HG03342 (cell line): ENCODE measurements around the gene ENTPD3.

ENCODE experiments used
- ATAC-seq: cut with Tn5 transposase; IDR thresholded peaks from one replicate; pipeline ENCODE4 v1.9.1; 2021; ENCODE audit warnings: mild to moderate bottlenecking, moderate library complexity; ENCODE audit not compliant: unreplicated experiment

The ENTPD3 gene

DNA sequence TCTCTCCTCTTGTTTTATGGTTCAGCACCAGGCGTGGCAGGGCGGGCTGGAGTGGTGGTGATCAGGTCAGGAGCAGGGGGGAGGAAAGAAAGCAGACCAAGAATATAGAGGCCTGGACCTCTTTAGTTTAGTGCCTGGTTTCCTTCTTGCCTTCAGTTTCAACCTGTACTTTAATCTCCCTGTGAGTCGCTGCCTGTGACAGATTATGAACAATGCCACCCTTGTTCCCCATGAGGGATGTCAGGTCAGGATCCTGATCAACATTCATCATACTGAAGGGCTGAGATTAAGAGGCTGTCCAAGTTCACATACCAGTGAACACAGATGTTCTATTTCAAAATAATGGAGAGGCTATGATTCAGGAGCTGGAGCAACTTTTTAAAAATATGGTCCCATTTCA, 11.4 kb downstream of the ENTPD3 start:
- no peak for ATAC-seq

- ATAC-seq = no peak
Observed at GRCh38 chr3:40404591-40405198, 17.7 kb downstream of the ENTPD3 start.

- no peak for ATAC-seq
Observed at GRCh38 chr3:40407007-40407406, 20.0 kb downstream of the ENTPD3 start.

- ATAC-seq = no peak
Observed at GRCh38 chr3:40407611-40408010, 20.6 kb downstream of the ENTPD3 start.

- no peak for ATAC-seq
Observed at GRCh38 chr3:40414270-40414669, 27.3 kb downstream of the ENTPD3 start.

GRCh38 chr3:40417845-40418543, 31.0 kb downstream of the ENTPD3 start:
- ATAC-seq = no peak

DNA sequence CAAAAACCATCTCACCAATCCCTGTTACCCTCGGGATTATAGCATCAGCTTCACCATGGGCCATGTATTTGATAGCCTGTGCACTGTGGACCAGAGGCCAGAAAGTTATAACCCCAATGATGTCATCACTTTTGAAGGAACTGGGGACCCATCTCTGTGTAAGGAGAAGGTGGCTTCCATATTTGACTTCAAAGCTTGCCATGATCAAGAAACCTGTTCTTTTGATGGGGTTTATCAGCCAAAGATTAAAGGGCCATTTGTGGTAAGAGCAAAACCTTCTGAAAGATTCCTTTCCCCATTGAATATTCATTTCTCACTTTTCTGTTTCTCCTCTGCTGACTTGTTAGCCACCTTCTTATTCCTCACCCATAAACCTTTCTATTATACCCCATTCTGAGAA, 35.9 kb downstream of the ENTPD3 start:
- no peak for ATAC-seq

DNA sequence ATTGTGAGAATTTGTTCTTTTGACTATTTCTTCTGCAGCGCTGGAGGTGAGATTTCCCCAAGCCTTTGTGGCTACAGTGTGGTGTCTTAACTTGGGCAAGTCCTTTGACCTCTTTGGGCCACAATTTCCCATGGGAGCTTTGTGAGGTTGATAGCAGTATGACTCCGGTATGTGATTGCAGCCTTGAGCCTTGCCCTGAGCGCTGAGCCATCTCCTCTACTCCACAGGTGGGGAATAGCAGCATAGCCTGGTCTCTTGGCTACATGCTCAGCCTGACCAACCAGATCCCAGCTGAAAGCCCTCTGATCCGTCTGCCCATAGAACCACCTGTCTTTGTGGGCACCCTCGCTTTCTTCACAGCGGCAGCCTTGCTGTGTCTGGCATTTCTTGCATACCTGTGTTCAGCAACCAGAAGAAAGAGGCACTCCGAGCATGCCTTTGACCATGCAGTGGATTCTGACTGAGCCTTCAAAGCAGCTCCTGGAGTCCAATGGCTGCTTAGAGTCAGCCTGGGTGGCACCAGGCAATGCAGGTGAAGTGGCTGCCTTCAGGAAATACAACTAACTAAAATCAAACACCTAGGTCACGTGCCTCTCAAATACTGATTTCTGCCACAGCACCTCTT, 40.2 kb downstream of the ENTPD3 start:
- no peak for ATAC-seq

- no peak for ATAC-seq
Observed at GRCh38 chr3:40432793-40433192, 45.8 kb downstream of the ENTPD3 start.

DNA sequence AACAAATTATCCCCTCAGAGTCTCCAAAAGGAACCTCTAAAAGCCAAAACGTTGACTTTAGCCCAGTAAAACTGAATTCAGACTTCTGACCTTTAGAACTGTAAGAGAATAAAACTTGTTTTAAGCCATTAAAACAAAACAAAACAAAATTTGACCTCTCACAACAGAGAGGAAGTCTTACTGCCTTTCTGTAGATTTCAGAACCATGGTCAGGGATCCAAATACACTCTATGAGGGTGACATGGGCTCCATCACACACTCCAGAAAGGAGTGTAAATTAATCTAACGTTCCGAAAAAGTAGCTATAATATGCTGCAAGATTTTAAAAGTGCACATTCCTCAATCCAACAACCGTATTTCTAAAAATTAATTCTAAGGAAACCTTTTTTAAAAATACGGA, 50.9 kb downstream of the ENTPD3 start:
- no peak for ATAC-seq

DNA sequence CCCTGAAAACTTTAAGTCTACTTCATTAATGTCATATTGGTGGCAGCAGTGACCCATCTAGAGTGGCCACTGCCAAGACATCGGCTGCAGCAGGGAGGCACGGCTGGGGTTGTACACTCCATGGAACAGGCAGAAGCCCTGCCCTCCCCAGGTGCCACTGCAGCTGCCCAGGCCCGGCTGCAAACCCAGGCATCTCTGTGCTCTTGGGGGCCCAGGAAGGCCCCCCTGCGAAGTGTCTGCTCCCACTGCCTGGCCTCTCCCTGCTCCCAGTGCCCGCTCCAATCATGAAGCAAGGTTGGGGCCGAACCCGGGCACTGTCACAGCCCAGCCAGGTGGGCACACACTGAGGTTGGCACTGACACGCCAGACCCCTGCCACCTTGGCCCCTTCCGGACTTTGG, 58.1 kb downstream of the ENTPD3 start:
- ATAC-seq = no peak

- no peak for ATAC-seq
Observed at GRCh38 chr3:40445880-40446279, 58.9 kb downstream of the ENTPD3 start.

- ATAC-seq = no peak
Observed at GRCh38 chr3:40450438-40450837, 63.5 kb downstream of the ENTPD3 start.

DNA sequence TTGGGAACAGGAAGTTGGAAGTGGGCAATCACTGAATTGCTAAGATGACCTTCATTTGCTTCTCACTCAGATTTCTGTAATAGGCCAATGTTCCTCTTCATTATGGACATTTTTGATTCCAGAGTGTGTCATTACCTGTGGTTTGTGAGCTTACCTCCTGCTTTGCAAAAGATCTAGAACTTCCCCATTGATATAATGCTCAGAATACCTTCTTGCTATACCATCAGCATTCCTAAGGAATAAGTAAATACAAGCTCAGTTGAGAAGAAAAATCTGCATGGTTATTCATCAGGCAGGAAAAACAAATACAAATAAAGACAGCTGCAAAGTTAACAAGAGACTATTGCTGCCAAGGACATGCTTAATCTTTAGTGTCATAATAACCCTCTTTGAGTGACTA, 64.6 kb downstream of the ENTPD3 start:
- ATAC-seq = no peak

GRCh38 chr3:40452057-40452456, 65.1 kb downstream of the ENTPD3 start:
- no peak for ATAC-seq

GRCh38 chr3:40452562-40452875, 65.5 kb downstream of the ENTPD3 start:
- ATAC-seq = no peak

DNA sequence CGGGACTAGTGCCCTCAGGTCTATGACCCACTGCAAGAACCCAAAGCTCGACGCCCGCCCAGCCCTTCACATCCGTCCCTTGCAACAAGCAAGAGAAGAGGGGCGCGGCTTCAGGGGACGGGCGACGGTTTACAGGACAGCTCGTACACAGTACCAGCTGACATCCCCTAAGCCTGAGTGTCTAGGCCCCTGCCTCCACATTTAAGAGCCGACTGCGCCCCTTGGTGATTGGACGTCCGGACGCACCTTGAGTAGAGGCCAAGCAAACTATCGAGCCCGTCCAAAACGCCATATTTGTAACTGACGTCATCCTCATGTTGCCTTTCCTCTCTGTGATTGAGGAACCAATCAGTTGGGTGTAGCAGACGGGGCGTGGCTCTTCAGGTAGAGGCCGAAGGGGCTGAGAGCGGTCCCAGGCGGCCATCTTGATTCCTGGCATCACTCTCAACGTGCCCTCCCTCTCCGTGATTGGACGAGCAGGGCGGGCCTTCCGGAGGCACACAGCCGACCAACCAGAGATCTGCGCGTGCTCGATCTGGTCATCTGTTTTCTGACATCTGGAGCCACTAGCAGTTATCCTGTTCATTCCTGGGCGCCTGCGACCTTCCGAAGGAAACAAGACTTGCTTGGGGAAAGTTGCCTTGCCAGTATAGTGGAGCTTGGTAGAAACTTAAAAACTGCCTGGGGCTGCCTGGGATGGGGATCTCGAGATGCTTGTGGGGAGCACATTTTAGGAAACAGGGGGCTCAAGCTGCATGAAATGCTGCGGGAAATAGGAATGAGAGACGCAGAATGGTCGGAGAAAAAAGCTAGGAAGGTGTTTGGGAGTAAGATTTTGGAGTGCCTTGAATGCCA, 66.1 kb downstream of the ENTPD3 start:
- peak; percentile 95 for ATAC-seq

DNA sequence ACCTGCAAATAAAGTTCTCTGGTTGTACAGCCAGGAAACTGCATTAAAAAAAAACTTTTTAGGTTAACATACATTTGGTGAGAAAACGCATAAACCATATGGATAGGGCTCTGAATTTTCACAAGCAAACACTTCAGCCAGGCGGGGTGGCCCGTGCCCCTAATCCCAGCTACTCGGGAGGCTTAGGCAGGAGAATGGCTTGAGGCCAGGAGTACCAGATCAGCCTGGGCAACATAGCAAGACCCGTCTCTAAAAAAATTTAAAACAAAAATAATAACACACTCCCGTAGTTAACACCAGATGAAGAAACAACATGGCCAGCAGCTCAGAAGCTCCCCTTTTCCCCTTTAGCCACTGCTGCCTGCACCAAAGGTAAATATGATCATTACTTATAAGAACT, 66.9 kb downstream of the ENTPD3 start:
- ATAC-seq = no peak

DNA sequence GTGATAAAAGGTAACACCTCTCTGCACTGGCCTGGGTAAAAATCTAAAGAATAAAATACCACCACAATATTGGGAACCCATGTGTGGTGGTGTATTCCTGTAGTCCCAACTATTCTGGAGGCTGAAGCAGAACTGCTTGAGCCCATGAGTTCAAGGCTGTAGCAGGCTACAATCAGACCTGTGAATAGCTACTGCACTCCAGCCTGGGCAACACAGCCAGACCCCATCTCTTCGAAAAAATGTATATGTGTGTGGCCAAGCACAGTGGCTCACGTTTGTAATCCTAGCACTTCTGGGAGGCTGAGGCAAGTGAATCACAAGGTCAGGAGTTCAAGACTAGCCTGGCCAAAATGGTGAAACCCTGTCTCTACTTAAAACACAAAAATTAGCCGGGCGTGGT, 68.3 kb downstream of the ENTPD3 start:
- no peak for ATAC-seq

- no peak for ATAC-seq
Observed at GRCh38 chr3:40456279-40456939, 69.4 kb downstream of the ENTPD3 start.
